B cell (primary cell): Measurements from ENCODE around the gene DPM2. TPM values are rescaled to one million over a fixed set of nuclear protein-coding genes. Genes with fewer than 3 reads are reported as not detected.

Experiments
- ATAC-seq: fragments of 200-7000 bp; cut with Tn5 transposase; one replicate; pipeline ENCODE4 v1.10.0; 2021; ENCODE audit warnings: low read depth, mild to moderate bottlenecking, moderate number of reproducible peaks, moderate library complexity
- CTCF ChIA-PET: fragments of 350-600 bp; sonication (Branson Sonifier 250); formaldehyde crosslinking; loops from one replicate; lab custom pipeline; 2021; ENCODE audit warnings: antibody characterized with exemption, inconsistent platforms; lab: Charles Lee
- POLR2A ChIA-PET: fragments of 350-600 bp; sonication (Branson Sonifier 250); formaldehyde crosslinking; loops from one replicate; lab custom pipeline; 2021; ENCODE audit warnings: antibody characterized with exemption; lab: Charles Lee
- DNase-seq: peaks from one replicate; pipeline ENCODE4 v3.0.0; 2013
- H2AFZ ChIP-seq: 2 replicates; pipeline ENCODE4 v1.6.1; 2012; ENCODE audit warnings: mild to moderate bottlenecking, low read depth, low read length; ENCODE audit not compliant: insufficient read depth, poor library complexity, severe bottlenecking
- H3K27ac ChIP-seq, 2 donors: 1 replicate in 1 of 2; 2 replicates in 1 of 2; pipeline ENCODE4 v1.5.1; 2012 to 2013; ENCODE audit warnings: low read length in 2 of 2, mild to moderate bottlenecking in 2 of 2, moderate library complexity in 1 of 2
- H3K27me3 ChIP-seq, 4 experiments: fragments of 200-600 bp in 1 of 4; sonication (generic) in 1 of 4; replicated peaks in 1 of 4; 1 replicate in 2 of 4; 2 replicates in 2 of 4; pipeline versions ENCODE4 v1.6.1 to v1.7.0; 2013 to 2016; ENCODE audit warnings: low read length in 3 of 4, mild to moderate bottlenecking in 2 of 4, mixed read lengths in 1 of 4, moderate library complexity in 1 of 4; ENCODE audit not compliant: insufficient read depth in 4 of 4, control insufficient read depth in 3 of 4; ENCODE audit errors: control extremely low read depth in 1 of 4
- H3K36me3 ChIP-seq, 2 experiments: replicated peaks in 1 of 2; 1 replicate in 1 of 2; 2 replicates in 1 of 2; pipeline versions ENCODE4 v1.6.1 to v1.7.1; 2013; ENCODE audit warnings: low read length in 1 of 2; ENCODE audit not compliant: insufficient read depth in 2 of 2, control insufficient read depth in 1 of 2; ENCODE audit errors: control extremely low read depth in 1 of 2, extremely low read depth in 1 of 2
- H3K4me1 ChIP-seq, 2 donors: fragments of 200-600 bp in 1 of 2; sonication (generic) in 1 of 2; 1 replicate in 1 of 2; 2 replicates in 1 of 2; pipeline versions ENCODE4 v1.5.1 to v1.6.1; 2013 to 2017; ENCODE audit warnings: low read length in 2 of 2; ENCODE audit not compliant: control insufficient read depth in 2 of 2, insufficient read depth in 2 of 2
- H3K4me2 ChIP-seq: replicated peaks from 2 replicates; pipeline ENCODE3; 2012; ENCODE audit warnings: mild to moderate bottlenecking, low read depth, low read length; ENCODE audit not compliant: poor library complexity, severe bottlenecking
- H3K4me3 ChIP-seq, 5 experiments: fragments of 200-600 bp in 1 of 5; sonication (generic) in 1 of 5; 1 replicate in 3 of 5; 2 replicates in 2 of 5; pipeline versions ENCODE4 v1.5.1 to v1.7.0; 2011 to 2016; ENCODE audit warnings: low read length in 4 of 5, mild to moderate bottlenecking in 4 of 5, low read depth in 2 of 5, control low read depth in 1 of 5, moderate library complexity in 1 of 5; ENCODE audit not compliant: insufficient read depth in 1 of 5; ENCODE audit errors: control extremely low read depth in 1 of 5, extremely low read depth in 1 of 5
- H3K79me2 ChIP-seq: fragments of 200-600 bp; sonication (generic); one replicate; pipeline ENCODE4 v1.6.0; 2016; ENCODE audit warnings: low read length; ENCODE audit not compliant: control insufficient read depth, insufficient read depth
- H3K9ac ChIP-seq: fragments of 200-600 bp; sonication (generic); 2 replicates; pipeline ENCODE4 v1.6.1; 2017; ENCODE audit warnings: mild to moderate bottlenecking, low read length, moderate library complexity
- H3K9me3 ChIP-seq, 3 donors: one replicate each; pipeline versions ENCODE4 v1.6.1 to v1.7.1; 2013; ENCODE audit warnings: low read length in 2 of 3; ENCODE audit not compliant: control insufficient read depth in 2 of 3, insufficient read depth in 1 of 3; ENCODE audit errors: control extremely low read depth in 1 of 3
- H4K20me1 ChIP-seq: 2 replicates; pipeline ENCODE4 v1.6.0; 2012; ENCODE audit warnings: mild to moderate bottlenecking, low read length; ENCODE audit not compliant: insufficient read depth, control insufficient read depth, poor library complexity, severe bottlenecking
- H3K27ac Mint-ChIP-seq: one replicate; pipeline ENCODE4 v1.8.0; 2021; ENCODE audit warnings: mixed read lengths
- H3K27me3 Mint-ChIP-seq: one replicate; pipeline ENCODE4 v1.8.0; 2021; ENCODE audit warnings: mixed read lengths
- H3K4me1 Mint-ChIP-seq: one replicate; pipeline ENCODE4 v1.8.0; 2021; ENCODE audit warnings: mixed read lengths
- H3K4me3 Mint-ChIP-seq: one replicate; pipeline ENCODE4 v1.8.0; 2021; ENCODE audit warnings: mixed read lengths
- H3K9me3 Mint-ChIP-seq: one replicate; pipeline ENCODE4 v1.8.0; 2022; ENCODE audit warnings: mixed read lengths; ENCODE audit not compliant: insufficient read depth
- CTCF ChIP-seq: fragments of 200-600 bp; IDR thresholded peaks from one replicate; pipeline ENCODE4 v1.8.0; 2022; ENCODE audit warnings: antibody characterized with exemption, mild to moderate bottlenecking
- EZH2 ChIP-seq: IDR thresholded peaks from 2 replicates; pipeline ENCODE4 v1.6.1; 2012; ENCODE audit warnings: borderline replicate concordance, low read depth, mild to moderate bottlenecking, moderate library complexity, low read length; ENCODE audit not compliant: insufficient read depth, poor library complexity, severe bottlenecking
- WGBS: methylation state at CpG from one replicate; pipeline ENCODE4 v1.1.5; 2013; ENCODE audit warnings: missing lambda C conversion rate; ENCODE audit not compliant: insufficient coverage; 5-methylcytosine and 5-hydroxymethylcytosine counted together
- intact Hi-C: fragments of 100-400 bp; cut with micrococcal nuclease; formaldehyde crosslinking; loops from one replicate; pipeline ENCODE4 v1.10.0; 2022
- polyA plus RNA-seq: library from polyadenylated mRNA; depleted of rRNA; stranded (reverse); fragments of >200 nt; gene quantifications from 2 replicates; pipeline ENCODE4 v1.2.3, GENCODE V29; 2012
- total RNA-seq, 2 donors: library from RNA; stranded (reverse); fragments of 120-200 nt in 1 of 2; gene quantifications; 1 replicate in 1 of 2; 2 replicates in 1 of 2; pipeline versions ENCODE4 v1.2.3 to v1.2.4, GENCODE V29; 2013 to 2022

The DPM2 gene
- total and polyA plus RNA-seq, 2 donors (not counting 1 experiment from before 2014, with no cell fraction given), result 34.1 to 42.9 TPM

GRCh38 chr9:127963359-127964064, 25.9 kb upstream of the DPM2 start:
- H3K27me3 Mint-ChIP-seq, result no peaks in the 10 kb centered on the region
- 91% methylated on average over 14 of the region's 19 CpGs for WGBS
- H3K4me2 ChIP-seq, result peak overlapping the region; percentile 25
- H3K9ac ChIP-seq, result no peak overlapping the region
- peak overlapping the region in 1 of 2 donors; percentile 47 for H3K27ac ChIP-seq
- ChIA-PET POLR2A (interaction anchor here (0.5 to 0.6 kb wide), 2 partner anchors 82 to 166 kb away, joined by 4 to 6 read pairs; no protein-coding TSS in a partner anchor), CTCF (interaction anchor here (1.0 to 12.8 kb wide), 5 partner anchors 8 to 71 kb away, joined by 3 to 182 read pairs (median 6); partner anchors contain the start of gene EEIG1)
- ATAC-seq (no peak), DNase-seq (no peak)
- H3K4me3 ChIP-seq, result no peak overlapping the region
- H3K79me2 ChIP-seq, result peaks cover 100% of the 10 kb centered on the region
- H2AFZ ChIP-seq, result no peak overlapping the region
- H3K9me3 ChIP-seq, result no peaks in the 10 kb centered on the region
- intact Hi-C loops, result no loop called here
- H3K9me3 Mint-ChIP-seq, result no peaks in the 10 kb centered on the region
- peaks cover 0 to 17% of the 10 kb centered on the region in 2 experiments for H3K36me3 ChIP-seq
- no peaks in the 10 kb centered on the region for H3K27me3 ChIP-seq
- TF ChIP-seq CTCF (no peak), EZH2 (no peak)
- peak overlapping the region; percentile 72 for H3K27ac Mint-ChIP-seq
- peaks cover 92% of the 10 kb centered on the region for H4K20me1 ChIP-seq
- peaks cover 47 to 72% of the 10 kb centered on the region in 2 donors for H3K4me1 ChIP-seq
- H3K4me3 Mint-ChIP-seq, result peak overlapping the region; percentile 50
- peaks cover 91% of the 10 kb centered on the region for H3K4me1 Mint-ChIP-seq

- no peak overlapping the region for H3K4me3 ChIP-seq
- H3K4me1 Mint-ChIP-seq, result peaks cover 87% of the 10 kb centered on the region
These were observed 25.3 kb upstream of the DPM2 start for GRCh38 chr9:127963041-127963358.

More at GRCh38 chr9:127963041-127963358, 25.3 kb upstream of the DPM2 start:
- peak overlapping the region; percentile 25 for H3K4me2 ChIP-seq
- no peaks in the 10 kb centered on the region for H3K9me3 ChIP-seq
- no peak overlapping the region for H2AFZ ChIP-seq
- Mint-ChIP-seq H3K27ac (peak overlapping the region; percentile 72), H3K27me3 (no peaks in the 10 kb centered on the region), H3K9me3 (no peaks in the 10 kb centered on the region), H3K4me3 (peak overlapping the region; percentile 50)
- peaks cover 88% of the 10 kb centered on the region for H4K20me1 ChIP-seq
- H3K27me3 ChIP-seq, result no peaks in the 10 kb centered on the region
- H3K4me1 ChIP-seq, result peaks cover 42 to 67% of the 10 kb centered on the region in 2 donors
- 93% methylated on average over 3 of the region's 3 CpGs for WGBS
- peaks cover 0 to 15% of the 10 kb centered on the region in 2 experiments for H3K36me3 ChIP-seq
- no peak overlapping the region for H3K9ac ChIP-seq
- TF ChIP-seq CTCF, result no peak
- no peak for TF ChIP-seq EZH2
- CTCF ChIA-PET, result interaction anchor here (0.6 to 12.8 kb wide), 6 partner anchors 8 to 367 kb away, joined by 3 to 182 read pairs (median 5); partner anchors contain the start of gene EEIG1
- peak overlapping the region in 1 of 2 donors; percentile 47 for H3K27ac ChIP-seq
- POLR2A ChIA-PET, result no interaction called here
- H3K79me2 ChIP-seq, result peaks cover 100% of the 10 kb centered on the region
- no peak for DNase-seq
- ATAC-seq, result no peak
- intact Hi-C loops, result no loop called here
